Bronchial epithelial cell (primary cell): Measurements from ENCODE around the gene CHAF1A. TPM values are rescaled to one million over a fixed set of nuclear protein-coding genes. Genes with fewer than 3 reads are reported as not detected.

ENCODE experiments used
- DNase-seq: peaks from one replicate; pipeline ENCODE4 v3.0.0-alpha.2; 2010; ENCODE audit warnings: low read depth
- FAIRE-seq: peaks from 2 replicates; lab custom pipeline; 2011; peaks lifted over from hg19 to GRCh38; lab: Jason Lieb, UNC
- H3K27me3 ChIP-seq: 2 replicates; pipeline ENCODE4 v1.5.1; 2011; ENCODE audit warnings: low read length; ENCODE audit not compliant: control insufficient read depth, insufficient read depth
- H3K36me3 ChIP-seq: 2 replicates; pipeline ENCODE4 v1.5.1; 2011; ENCODE audit warnings: low read length; ENCODE audit not compliant: control insufficient read depth, insufficient read depth
- H3K4me3 ChIP-seq: 2 replicates; pipeline ENCODE4 v1.5.1; 2011; ENCODE audit warnings: mild to moderate bottlenecking, low read depth, low read length, control low read depth
- total RNA-seq: library from RNA; depleted of rRNA; stranded (reverse); fragments of >200 nt; gene quantifications from 2 replicates; pipeline ENCODE4 v1.2.1, GENCODE V29; 2014
- TF ChIP-seq, protein P1 (sequence below): IDR thresholded peaks from 2 replicates; pipeline ENCODE4 v1.5.1; 2011; ENCODE audit warnings: mild to moderate bottlenecking, moderate library complexity, low read length, control low read depth, inconsistent platforms; ENCODE audit not compliant: insufficient read depth, severe bottlenecking

Gene CHAF1A
- 3.7 and 7.9 TPM in 2 replicates for total RNA-seq

- TF ChIP-seq, protein P1, sequence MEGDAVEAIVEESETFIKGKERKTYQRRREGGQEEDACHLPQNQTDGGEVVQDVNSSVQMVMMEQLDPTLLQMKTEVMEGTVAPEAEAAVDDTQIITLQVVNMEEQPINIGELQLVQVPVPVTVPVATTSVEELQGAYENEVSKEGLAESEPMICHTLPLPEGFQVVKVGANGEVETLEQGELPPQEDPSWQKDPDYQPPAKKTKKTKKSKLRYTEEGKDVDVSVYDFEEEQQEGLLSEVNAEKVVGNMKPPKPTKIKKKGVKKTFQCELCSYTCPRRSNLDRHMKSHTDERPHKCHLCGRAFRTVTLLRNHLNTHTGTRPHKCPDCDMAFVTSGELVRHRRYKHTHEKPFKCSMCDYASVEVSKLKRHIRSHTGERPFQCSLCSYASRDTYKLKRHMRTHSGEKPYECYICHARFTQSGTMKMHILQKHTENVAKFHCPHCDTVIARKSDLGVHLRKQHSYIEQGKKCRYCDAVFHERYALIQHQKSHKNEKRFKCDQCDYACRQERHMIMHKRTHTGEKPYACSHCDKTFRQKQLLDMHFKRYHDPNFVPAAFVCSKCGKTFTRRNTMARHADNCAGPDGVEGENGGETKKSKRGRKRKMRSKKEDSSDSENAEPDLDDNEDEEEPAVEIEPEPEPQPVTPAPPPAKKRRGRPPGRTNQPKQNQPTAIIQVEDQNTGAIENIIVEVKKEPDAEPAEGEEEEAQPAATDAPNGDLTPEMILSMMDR: no peak
- Histone ChIP-seq H3K27me3 (no peaks in the 10 kb centered on the region), H3K4me3 (peak within 1 kb of the TSS; percentile 80), H3K36me3 (peaks cover 9% of the 10 kb centered on the region)
- DNase-seq (peak; percentile 99), FAIRE-seq (peak; percentile 73)
Observed at GRCh38 chr19:4402171-4403004, at the start of gene CHAF1A. TSS of gene CHAF1A (plus strand) at chr19:4402640. CDS start at chr19:4402763, 123 bp downstream.

- H3K36me3 ChIP-seq: peaks cover 1% of the 10 kb centered on the region
- no peaks in the 10 kb centered on the region for H3K27me3 ChIP-seq
- no peak overlapping the region for H3K4me3 ChIP-seq
- peak; percentile 52 for DNase-seq
- TF ChIP-seq, protein P1: peak; percentile 67
- FAIRE-seq: no peak
Observed at GRCh38 chr19:4352701-4353121, 49.7 kb upstream of the CHAF1A start.

DNA sequence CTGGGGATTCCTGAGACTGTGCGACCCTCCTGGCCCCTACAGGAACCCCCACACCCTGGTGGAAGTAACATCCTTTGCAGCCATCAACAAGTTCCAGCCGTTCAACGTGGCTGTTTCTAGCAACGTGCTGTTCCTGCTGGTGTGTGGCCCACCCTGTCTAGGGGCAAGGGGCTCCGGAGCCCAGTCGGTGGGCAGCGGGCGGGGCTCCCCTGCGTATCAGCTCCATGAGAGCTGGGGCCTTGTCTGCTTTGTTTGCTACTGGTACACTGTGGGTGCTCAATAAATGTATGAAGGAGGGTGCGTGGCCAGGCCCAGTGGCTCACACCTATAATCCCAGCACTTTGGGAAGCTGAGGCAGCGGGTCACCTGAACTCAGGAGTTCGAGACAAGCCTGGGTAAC is 48.2 kb upstream of the CHAF1A start:
- peaks cover 1% of the 10 kb centered on the region for H3K36me3 ChIP-seq
- H3K27me3 ChIP-seq: no peaks in the 10 kb centered on the region
- TF ChIP-seq, protein P1: no peak
- no peak overlapping the region for H3K4me3 ChIP-seq
- no peak for DNase-seq
- FAIRE-seq: no peak

DNA sequence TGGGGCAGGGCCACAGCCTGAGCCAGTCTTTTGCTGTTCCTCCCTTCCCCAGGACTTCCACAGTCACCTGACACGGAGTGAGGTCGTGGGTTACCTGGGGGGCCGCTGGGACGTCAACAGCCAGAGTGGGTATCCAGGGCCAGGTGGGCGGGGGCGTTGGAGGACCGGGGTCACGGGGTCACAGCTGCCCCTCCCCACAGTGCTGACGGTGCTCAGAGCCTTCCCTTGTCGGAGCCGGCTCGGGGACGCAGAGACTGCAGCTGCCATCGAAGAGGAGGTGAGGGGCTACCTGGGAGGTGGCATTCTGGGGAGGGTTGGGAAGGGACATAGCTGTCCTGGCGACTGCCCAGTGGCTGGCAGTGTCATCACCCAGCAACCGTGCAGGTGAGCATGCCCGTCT is 47.5 kb upstream of the CHAF1A start:
- Histone ChIP-seq H3K4me3 (no peak overlapping the region), H3K27me3 (no peaks in the 10 kb centered on the region), H3K36me3 (peaks cover 5% of the 10 kb centered on the region)
- FAIRE-seq (no peak), DNase-seq (no peak)
- TF ChIP-seq, protein P1: no peak

- TF ChIP-seq, protein P1: no peak
- Histone ChIP-seq H3K36me3 (peaks cover 17% of the 10 kb centered on the region), H3K4me3 (no peak overlapping the region), H3K27me3 (no peaks in the 10 kb centered on the region)
- DNase-seq: no peak
- FAIRE-seq: no peak
Observed at GRCh38 chr19:4357095-4357797, 45.2 kb upstream of the CHAF1A start.
